Testis (tissue), 3 donors: ENCODE measurements around the gene DLEC1. TPM values are rescaled to one million over a fixed set of nuclear protein-coding genes. Genes with fewer than 3 reads are reported as not detected.

Source experiments
- DNase-seq: peaks from one replicate; pipeline ENCODE4 v3.0.0-alpha.2; 2019
- H3K27ac ChIP-seq, 2 donors: fragments of 200-600 bp; sonication (generic); one replicate each; pipeline ENCODE4 v1.5.1; 2019
- H3K27me3 ChIP-seq: fragments of 200-600 bp; sonication (generic); one replicate; pipeline ENCODE4 v1.5.1; 2019
- H3K36me3 ChIP-seq: fragments of 200-600 bp; sonication (generic); one replicate; pipeline ENCODE4 v1.5.1; 2017; ENCODE audit warnings: low read depth; ENCODE audit errors: missing control alignments
- H3K4me1 ChIP-seq: fragments of 200-600 bp; sonication (generic); one replicate; pipeline ENCODE4 v1.5.1; 2019
- H3K4me3 ChIP-seq, 2 donors: fragments of 200-600 bp; sonication (generic); one replicate each; pipeline ENCODE4 v1.5.1; 2017 to 2019
- H3K9me3 ChIP-seq: fragments of 200-600 bp; sonication (generic); one replicate; pipeline ENCODE4 v1.5.1; 2017
- CTCF ChIP-seq, 3 experiments: fragments of 450-650 bp in 2 of 3; fragments of 200-600 bp in 1 of 3; sonication (generic) in 1 of 3; IDR thresholded peaks; one replicate each; pipeline ENCODE4 v1.5.1; 2016 to 2019; ENCODE audit warnings: antibody characterized with exemption in 3 of 3, mild to moderate bottlenecking in 2 of 3, moderate library complexity in 1 of 3
- POLR2A ChIP-seq: fragments of 450-650 bp; IDR thresholded peaks from one replicate; pipeline ENCODE4 v1.6.1; 2017; ENCODE audit warnings: antibody characterized with exemption, mild to moderate bottlenecking, moderate library complexity
- WGBS, 2 donors: methylation state at CpG; one replicate each; pipeline ENCODE4 v1.1.5; 2018; 5-methylcytosine and 5-hydroxymethylcytosine counted together
- intact Hi-C: fragments of 100-400 bp; cut with DNase I; formaldehyde crosslinking; loops from one replicate; pipeline ENCODE4 v1.15.1; 2023; ENCODE audit warnings: low total_unique reads
- polyA plus RNA-seq: library from polyadenylated mRNA; stranded (reverse); fragments of 350-450 nt; fragmentation: Illumina TruSeq; extraction: RNeasy Lipid Tissue Mini Kit (QIAGEN cat#74804); gene quantifications from one replicate; pipeline ENCODE4 v1.2.3, GENCODE V29; 2014; ENCODE audit warnings: low read depth, low replicate concordance; ENCODE audit not compliant: insufficient read depth
- total RNA-seq, 2 donors: library from RNA; depleted of rRNA; stranded (reverse); fragments of >200 nt; gene quantifications; one replicate each; pipeline ENCODE4 v1.2.3, GENCODE V29; 2016

Gene DLEC1
- total and polyA plus RNA-seq, 3 donors from 2014 or later: 32.3 to 40.8 (median 36.9) TPM

DNA sequence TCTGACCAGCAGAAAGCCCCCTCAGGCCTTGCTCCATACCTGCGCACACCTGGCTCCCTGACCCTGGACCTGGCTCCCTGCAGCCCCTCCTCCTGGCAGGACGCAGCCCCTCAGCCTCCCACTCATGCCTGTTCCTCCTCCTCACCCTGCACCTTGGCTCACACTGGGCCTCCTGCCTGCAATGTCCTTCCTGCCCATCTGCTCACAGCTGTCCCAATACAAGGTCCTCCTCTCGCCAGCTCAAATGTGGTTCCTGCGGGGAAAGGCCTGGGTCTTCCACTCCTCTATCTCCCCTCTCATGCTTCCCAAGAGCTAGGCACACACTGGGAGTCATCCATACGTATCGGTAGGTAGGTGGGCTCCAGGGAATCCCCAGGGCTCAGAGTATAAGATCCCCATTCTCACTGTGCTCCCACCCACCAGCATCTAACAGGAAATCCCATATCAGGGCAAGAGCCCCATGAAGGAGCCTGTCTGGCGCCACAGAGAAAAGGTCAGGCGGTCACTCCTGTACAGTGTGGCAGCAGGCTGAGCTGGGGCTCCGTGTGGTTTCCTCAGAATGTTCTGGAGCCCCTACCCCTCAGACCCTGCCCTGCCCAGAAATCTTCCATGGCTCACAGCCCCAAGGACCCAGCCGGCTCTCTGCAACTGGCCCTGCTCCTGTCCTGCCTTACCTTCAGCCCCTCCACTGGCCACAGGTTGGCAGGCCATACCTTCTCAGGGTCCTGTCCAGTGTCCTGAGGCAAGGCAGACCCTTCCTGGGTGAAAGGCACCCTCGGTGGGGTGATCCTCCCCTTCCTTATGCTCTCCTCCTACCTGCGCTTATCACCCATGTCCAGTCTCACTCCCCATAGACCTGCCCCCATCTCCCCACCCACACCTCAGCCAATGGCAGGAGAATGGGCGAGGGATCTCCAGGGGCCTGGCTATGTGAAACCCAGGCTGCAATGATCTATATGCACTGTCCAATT is 20.4 kb upstream of the DLEC1 start:
- DNase-seq: no peak
- TF ChIP-seq POLR2A: no peak
- no peak for TF ChIP-seq CTCF (IDR thresholded peaks at IDR 0.05)
- no peaks in the 10 kb centered on the region for H3K27me3 ChIP-seq
- no peaks in the 10 kb centered on the region for H3K36me3 ChIP-seq
- H3K4me1 ChIP-seq: peaks cover 15% of the 10 kb centered on the region
- H3K27ac ChIP-seq: peak overlapping the region in 1 of 2 donors; percentile 36
- WGBS, 2 donors: 71 to 80% methylated on average over 11 to 13 of the region's 13 CpGs
- intact Hi-C loops: no loop called here
- no peak overlapping the region for H3K4me3 ChIP-seq
- H3K9me3 ChIP-seq: no peaks in the 10 kb centered on the region

- Histone ChIP-seq H3K4me3 (no peak overlapping the region), H3K9me3 (no peaks in the 10 kb centered on the region), H3K36me3 (no peaks in the 10 kb centered on the region), H3K27me3 (no peaks in the 10 kb centered on the region), H3K27ac (peak overlapping the region in 1 of 2 donors; percentile 45), H3K4me1 (peaks cover 15% of the 10 kb centered on the region)
- no peak for DNase-seq
- intact Hi-C loops: no loop called here
- TF ChIP-seq CTCF (IDR thresholded peaks at IDR 0.05): no peak
- TF ChIP-seq POLR2A: no peak
- 66 to 77% methylated on average over 10 of the region's 10 CpGs for WGBS, 2 donors
Measured at GRCh38 chr3:38019658-38020341, 19.2 kb upstream of the DLEC1 start.

GRCh38 chr3:38020342-38020726 is 18.7 kb upstream of the DLEC1 start:
- H3K4me1 ChIP-seq: peaks cover 17% of the 10 kb centered on the region
- intact Hi-C loops: no loop called here
- TF ChIP-seq CTCF (IDR thresholded peaks at IDR 0.05) (no peak), POLR2A (no peak)
- DNase-seq: no peak
- H3K4me3 ChIP-seq: no peak overlapping the region
- peak overlapping the region in 1 of 2 donors; percentile 45 for H3K27ac ChIP-seq
- no peaks in the 10 kb centered on the region for H3K27me3 ChIP-seq
- no peaks in the 10 kb centered on the region for H3K36me3 ChIP-seq
- whole genome bisulfite sequencing, 2 donors: 84 to 88% methylated on average over 3 of the region's 3 CpGs
- no peaks in the 10 kb centered on the region for H3K9me3 ChIP-seq

DNA sequence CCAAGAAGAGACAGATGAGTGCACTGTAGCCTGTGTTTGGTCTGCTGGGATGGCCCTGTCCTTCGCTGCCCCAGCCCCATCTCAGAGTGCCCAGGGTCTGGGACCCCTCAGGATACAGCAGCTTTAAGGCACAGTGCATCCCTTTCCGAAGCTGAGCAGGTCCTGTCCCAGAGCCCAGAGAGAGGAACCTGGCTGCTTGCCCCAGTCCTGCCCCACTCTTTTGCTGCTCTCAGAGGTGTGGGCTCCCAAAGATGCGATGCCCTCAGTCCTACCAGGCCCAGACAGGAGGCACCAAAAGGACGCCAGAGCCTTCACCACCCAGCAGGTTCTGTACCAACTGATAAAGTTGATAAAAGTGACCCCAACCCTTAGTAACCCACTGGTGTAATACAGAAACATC is 17.8 kb upstream of the DLEC1 start:
- no peak overlapping the region for H3K27ac ChIP-seq
- peaks cover 25% of the 10 kb centered on the region for H3K4me1 ChIP-seq
- WGBS, 2 donors: 83 to 88% methylated on average over 3 to 4 of the region's 4 CpGs
- H3K9me3 ChIP-seq: no peaks in the 10 kb centered on the region
- no peaks in the 10 kb centered on the region for H3K36me3 ChIP-seq
- no peak for TF ChIP-seq POLR2A
- no peak for TF ChIP-seq CTCF (IDR thresholded peaks at IDR 0.05)
- intact Hi-C loops: no loop called here
- H3K27me3 ChIP-seq: no peaks in the 10 kb centered on the region
- DNase-seq: no peak
- H3K4me3 ChIP-seq: no peak overlapping the region
